Hepatocyte (in vitro differentiated cells): ENCODE data around the gene ZMAT3. TPM values are rescaled to one million over a fixed set of nuclear protein-coding genes. Genes with fewer than 3 reads are reported as not detected.

Experiments used
- DNase-seq: peaks from one replicate; pipeline ENCODE4 v3.0.0-alpha.2; 2016; ENCODE audit warnings: low spot score
- H2AFZ ChIP-seq: fragments of 200-600 bp; sonication (generic); 2 replicates; pipeline ENCODE4 v1.6.0; 2016; ENCODE audit warnings: antibody characterized with exemption, mild to moderate bottlenecking
- H3K27ac ChIP-seq: fragments of 200-600 bp; sonication (generic); 2 replicates; pipeline ENCODE4 v1.5.1; 2016; ENCODE audit warnings: mild to moderate bottlenecking
- H3K27me3 ChIP-seq: fragments of 200-600 bp; sonication (generic); 2 replicates; pipeline ENCODE4 v1.6.1; 2016
- H3K36me3 ChIP-seq: fragments of 200-600 bp; sonication (generic); replicated peaks from 2 replicates; pipeline ENCODE4 v1.5.1; 2016; ENCODE audit warnings: low read depth; ENCODE audit not compliant: insufficient read depth
- H3K4me1 ChIP-seq: fragments of 200-600 bp; sonication (generic); 2 replicates; pipeline ENCODE4 v1.5.1; 2016; ENCODE audit warnings: mild to moderate bottlenecking, moderate library complexity; ENCODE audit not compliant: insufficient read depth
- H3K4me2 ChIP-seq: fragments of 200-600 bp; sonication (generic); 2 replicates; pipeline ENCODE4 v1.6.0; 2016
- H3K4me3 ChIP-seq: fragments of 200-600 bp; sonication (generic); 2 replicates; pipeline ENCODE4 v1.5.1; 2016; ENCODE audit warnings: mild to moderate bottlenecking
- H3K79me2 ChIP-seq: fragments of 200-600 bp; sonication (generic); 2 replicates; pipeline ENCODE4 v1.6.0; 2017; ENCODE audit warnings: mild to moderate bottlenecking
- H3K9me2 ChIP-seq: fragments of 200-600 bp; sonication (generic); replicated peaks from 2 replicates; pipeline ENCODE4 v1.6.0; 2017; ENCODE audit warnings: mild to moderate bottlenecking; ENCODE audit not compliant: insufficient read depth
- H3K9me3 ChIP-seq: fragments of 200-600 bp; sonication (generic); 2 replicates; pipeline ENCODE4 v1.5.1; 2016; ENCODE audit warnings: low read depth, mild to moderate bottlenecking
- H4K20me1 ChIP-seq: fragments of 200-600 bp; sonication (generic); 2 replicates; pipeline ENCODE4 v1.6.0; 2016; ENCODE audit warnings: mild to moderate bottlenecking; ENCODE audit not compliant: insufficient read depth, poor library complexity, severe bottlenecking
- CTCF ChIP-seq: fragments of 200-600 bp; sonication (generic); IDR thresholded peaks from 2 replicates; pipeline ENCODE4 v1.5.1; 2016; ENCODE audit warnings: antibody characterized with exemption, mild to moderate bottlenecking; ENCODE audit not compliant: poor library complexity
- EZH2 ChIP-seq: fragments of 200-600 bp; sonication (generic); IDR thresholded peaks from 2 replicates; pipeline ENCODE4 v1.6.1; 2016; ENCODE audit warnings: antibody characterized with exemption, mild to moderate bottlenecking, borderline replicate concordance
- EZH2phosphoT487 ChIP-seq: fragments of 200-600 bp; sonication (generic); IDR thresholded peaks from one replicate; pipeline ENCODE4 v1.6.1; 2018; ENCODE audit warnings: antibody characterized with exemption, mild to moderate bottlenecking, low read depth, moderate library complexity; ENCODE audit not compliant: unreplicated experiment, severe bottlenecking
- WGBS: methylation state at CpG from one replicate; pipeline ENCODE4 v1.1.6; 2016; ENCODE audit warnings: low lambda C conversion rate; ENCODE audit errors: missing lambda C conversion rate; 5-methylcytosine and 5-hydroxymethylcytosine counted together
- polyA plus RNA-seq: library from polyadenylated mRNA; unstranded; fragments of >200 nt; fragmentation: Nextera tagmentation; extraction: Ambion mirVana; gene quantifications from 2 replicates; pipeline ENCODE4 v1.2.1, GENCODE V29; 2016
- total RNA-seq: library from RNA; depleted of rRNA; stranded (reverse); fragments of >200 nt; gene quantifications from 2 replicates; pipeline ENCODE4 v1.2.3, GENCODE V29; 2014

The ZMAT3 gene
- total and polyA plus RNA-seq, 2 experiments from 2014 or later, result 17.9 to 24.0 TPM

GRCh38 chr3:179098388-179099077, 26.9 kb upstream of the ZMAT3 start:
- no peaks in the 10 kb centered on the region for H3K27me3 ChIP-seq
- TF ChIP-seq CTCF (peak; percentile 25), EZH2 (no peak), EZH2phosphoT487 (no peak)
- 67% methylated on average over 7 of the region's 7 CpGs for WGBS
- peak; percentile 8 for DNase-seq
- H3K9me2 ChIP-seq, result no peaks in the 10 kb centered on the region
- H3K4me3 ChIP-seq, result no peak overlapping the region
- no peak overlapping the region for H2AFZ ChIP-seq
- no peaks in the 10 kb centered on the region for H3K36me3 ChIP-seq
- peak overlapping the region; percentile 18 for H3K4me2 ChIP-seq
- H3K9me3 ChIP-seq, result no peaks in the 10 kb centered on the region
- no peaks in the 10 kb centered on the region for H4K20me1 ChIP-seq
- H3K27ac ChIP-seq, result no peak overlapping the region
- H3K4me1 ChIP-seq, result no peaks in the 10 kb centered on the region
- no peaks in the 10 kb centered on the region for H3K79me2 ChIP-seq

- Histone ChIP-seq H3K36me3 (no peaks in the 10 kb centered on the region), H3K4me2 (no peak overlapping the region), H3K4me1 (no peaks in the 10 kb centered on the region), H2AFZ (no peak overlapping the region), H3K9me2 (no peaks in the 10 kb centered on the region), H3K4me3 (no peak overlapping the region), H4K20me1 (no peaks in the 10 kb centered on the region), H3K27me3 (no peaks in the 10 kb centered on the region), H3K27ac (no peak overlapping the region), H3K79me2 (no peaks in the 10 kb centered on the region), H3K9me3 (no peaks in the 10 kb centered on the region)
- no peak for TF ChIP-seq EZH2phosphoT487
- TF ChIP-seq EZH2, result no peak
- TF ChIP-seq CTCF, result no peak
- no peak for DNase-seq
- 100% methylated on average over 1 of the region's 1 CpG for WGBS
These were observed 22.2 kb upstream of the ZMAT3 start for GRCh38 chr3:179093807-179094206.

- H3K9me2 ChIP-seq, result no peaks in the 10 kb centered on the region
- H3K27ac ChIP-seq, result no peak overlapping the region
- H3K4me1 ChIP-seq, result no peaks in the 10 kb centered on the region
- no peak overlapping the region for H3K4me3 ChIP-seq
- no peaks in the 10 kb centered on the region for H3K79me2 ChIP-seq
- no peaks in the 10 kb centered on the region for H3K36me3 ChIP-seq
- TF ChIP-seq CTCF (no peak), EZH2phosphoT487 (no peak), EZH2 (no peak)
- no peaks in the 10 kb centered on the region for H4K20me1 ChIP-seq
- no peak overlapping the region for H2AFZ ChIP-seq
- no peak overlapping the region for H3K4me2 ChIP-seq
- H3K27me3 ChIP-seq, result no peaks in the 10 kb centered on the region
- DNase-seq, result no peak
- H3K9me3 ChIP-seq, result no peaks in the 10 kb centered on the region
These were observed 19.5 kb upstream of the ZMAT3 start for GRCh38 chr3:179091113-179091512.
